Activated CD4-positive, alpha-beta memory T cell treated with anti-CD3 and anti-CD28 coated beads for 36 hours (primary cell): ENCODE results near the gene NDUFA8. TPM values are rescaled to one million over a fixed set of nuclear protein-coding genes. Genes with fewer than 3 reads are reported as not detected.

Source experiments
- CTCF ChIA-PET: fragments of 350-600 bp; sonication (Branson Sonifier 250); formaldehyde crosslinking; loops from one replicate; lab custom pipeline; 2021; ENCODE audit warnings: antibody characterized with exemption, inconsistent platforms; lab: Charles Lee
- POLR2A ChIA-PET: fragments of 350-600 bp; sonication (Branson Sonifier 250); formaldehyde crosslinking; loops from one replicate; lab custom pipeline; 2021; ENCODE audit warnings: antibody characterized with exemption; lab: Charles Lee
- DNase-seq: peaks from one replicate; pipeline ENCODE4 v3.0.0-alpha.2; 2020
- H3K27ac Mint-ChIP-seq: one replicate; pipeline ENCODE4 v1.8.0; 2021; ENCODE audit warnings: mixed read lengths
- H3K27me3 Mint-ChIP-seq: one replicate; pipeline ENCODE4 v1.8.0; 2021; ENCODE audit warnings: mixed read lengths
- H3K36me3 Mint-ChIP-seq: one replicate; pipeline ENCODE4 v1.8.0; 2021; ENCODE audit warnings: mixed read lengths
- H3K4me1 Mint-ChIP-seq: one replicate; pipeline ENCODE4 v1.8.0; 2021; ENCODE audit warnings: low read depth, mixed read lengths
- H3K4me3 Mint-ChIP-seq: one replicate; pipeline ENCODE4 v1.8.0; 2021; ENCODE audit warnings: mild to moderate bottlenecking, mixed read lengths
- H3K9me3 Mint-ChIP-seq: one replicate; pipeline ENCODE4 v1.8.0; 2021; ENCODE audit warnings: mixed read lengths
- intact Hi-C: fragments of 100-400 bp; cut with micrococcal nuclease; formaldehyde crosslinking; loops from one replicate; pipeline ENCODE4 v1.15.1; 2023
- total RNA-seq, 2 experiments: library from RNA; stranded (reverse); gene quantifications; one replicate each; pipeline ENCODE4 v1.2.3, GENCODE V29; 2021

Gene NDUFA8
- total RNA-seq = 10 to 100 TPM; 48.3 to 53.3 TPM

GRCh38 chr9:122159026-122159924 is at the start of gene NDUFA8, which contains the start of gene MORN5:
NDUFA8 (minus strand) TSS chr9:122159779; CDS start chr9:122159677, 102 bp downstream.
MORN5 (plus strand) TSS chr9:122159908; CDS start chr9:122159973, 65 bp downstream.
- peaks cover 4% of the 10 kb centered on the region for H3K36me3 Mint-ChIP-seq
- intact Hi-C loops = loop anchor here (1.0 kb wide), 2 partner anchors 66 to 105 kb away; partner anchors contain the start of genes MRRF, RBM18 and TTLL11
- peaks cover 7% of the 10 kb centered on the region for H3K9me3 Mint-ChIP-seq
- H3K4me1 Mint-ChIP-seq = peaks cover 38% of the 10 kb centered on the region
- peak; percentile 96 for DNase-seq
- peak within 1 kb of the TSS; percentile 93 for H3K27ac Mint-ChIP-seq
- CTCF ChIA-PET = interaction anchor here (0.8 to 2.5 kb wide), 6 partner anchors 9 to 105 kb away, joined by 3 to 12 read pairs (median 5); no protein-coding TSS in a partner anchor
- POLR2A ChIA-PET = interaction anchor here (0.7 to 1.3 kb wide), 3 partner anchors 104 to 106 kb away, joined by 3 to 4 read pairs (median 4); partner anchors contain the start of genes MRRF and RBM18
- H3K4me3 Mint-ChIP-seq = peak within 1 kb of the TSS; percentile 99
- H3K27me3 Mint-ChIP-seq = peaks cover 17% of the 10 kb centered on the region

DNA sequence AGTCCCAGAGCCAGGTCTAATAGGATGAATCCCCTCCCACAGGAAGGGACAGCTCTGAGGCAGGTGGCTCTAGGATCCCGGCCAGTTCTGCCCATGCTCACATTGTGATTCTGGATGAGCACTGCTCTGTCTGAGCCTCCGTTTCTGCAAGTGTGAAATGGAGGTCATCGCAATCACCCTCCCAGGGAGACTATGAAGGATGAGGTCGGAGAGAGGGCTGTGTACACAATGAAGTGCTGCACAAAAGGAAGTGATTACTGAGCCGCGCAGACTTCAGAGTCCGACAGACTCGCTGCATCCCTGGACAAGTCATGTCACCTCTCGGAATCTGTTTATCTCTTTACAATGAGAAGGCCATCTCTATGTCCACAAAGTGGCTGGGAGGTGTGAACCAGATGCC is 47.5 kb upstream of the NDUFA8 start:
- H3K27ac Mint-ChIP-seq = no peak overlapping the region
- intact Hi-C loops = no loop called here
- no peak overlapping the region for H3K4me3 Mint-ChIP-seq
- H3K36me3 Mint-ChIP-seq = no peaks in the 10 kb centered on the region
- no peaks in the 10 kb centered on the region for H3K4me1 Mint-ChIP-seq
- ChIA-PET POLR2A (no interaction called here), CTCF (no interaction called here)
- no peaks in the 10 kb centered on the region for H3K9me3 Mint-ChIP-seq
- H3K27me3 Mint-ChIP-seq = peaks cover 26% of the 10 kb centered on the region
- no peak for DNase-seq

DNA sequence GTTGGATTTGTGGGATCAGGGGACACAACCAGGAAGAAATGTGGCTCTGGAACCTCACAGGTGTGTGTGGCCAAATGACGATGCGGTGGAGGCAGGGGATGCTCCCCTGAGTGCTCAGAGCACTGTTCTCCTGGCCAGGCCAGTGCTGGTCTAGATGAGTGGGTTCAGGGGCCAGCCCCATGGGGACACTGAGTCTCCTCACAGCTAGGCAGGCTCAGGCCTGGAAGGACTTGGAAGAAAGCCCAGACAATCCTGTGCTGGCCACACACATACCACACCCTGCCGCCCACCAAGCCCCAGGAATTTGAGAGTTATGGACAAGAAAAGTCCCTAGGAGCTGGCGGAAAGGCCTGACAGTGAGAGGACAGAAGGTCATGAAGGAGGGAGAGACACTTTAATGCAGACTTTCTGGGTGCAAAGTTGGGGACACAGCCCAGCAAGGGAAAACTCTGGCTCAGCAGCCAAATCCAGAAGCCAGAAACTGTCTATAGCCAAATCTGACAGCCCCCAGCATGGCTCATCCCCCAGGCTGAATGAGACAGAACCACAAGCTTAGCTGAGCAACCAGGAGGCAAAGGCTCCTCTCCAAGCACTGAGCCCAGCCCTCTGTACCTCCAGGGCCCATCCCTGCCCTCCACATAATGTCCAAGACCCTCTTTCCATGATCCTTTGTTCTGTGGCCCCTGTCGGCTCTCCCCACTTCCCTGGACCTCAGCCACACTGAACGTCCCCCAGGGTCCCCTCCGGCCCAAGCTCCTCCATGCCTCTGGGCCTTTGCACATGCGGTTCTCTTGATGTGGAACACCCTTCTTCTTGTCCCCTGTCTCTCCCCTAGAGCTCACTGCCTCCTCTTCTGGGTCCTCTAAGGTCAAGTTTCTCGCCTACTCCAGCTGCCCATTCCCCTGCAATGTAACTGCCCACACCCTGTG is 46.8 kb upstream of the NDUFA8 start:
- ChIA-PET POLR2A (no interaction called here), CTCF (no interaction called here)
- no peak overlapping the region for H3K27ac Mint-ChIP-seq
- no peaks in the 10 kb centered on the region for H3K9me3 Mint-ChIP-seq
- no peaks in the 10 kb centered on the region for H3K36me3 Mint-ChIP-seq
- no peak overlapping the region for H3K4me3 Mint-ChIP-seq
- intact Hi-C loops = no loop called here
- DNase-seq = no peak
- no peaks in the 10 kb centered on the region for H3K4me1 Mint-ChIP-seq
- H3K27me3 Mint-ChIP-seq = peaks cover 19% of the 10 kb centered on the region

DNA sequence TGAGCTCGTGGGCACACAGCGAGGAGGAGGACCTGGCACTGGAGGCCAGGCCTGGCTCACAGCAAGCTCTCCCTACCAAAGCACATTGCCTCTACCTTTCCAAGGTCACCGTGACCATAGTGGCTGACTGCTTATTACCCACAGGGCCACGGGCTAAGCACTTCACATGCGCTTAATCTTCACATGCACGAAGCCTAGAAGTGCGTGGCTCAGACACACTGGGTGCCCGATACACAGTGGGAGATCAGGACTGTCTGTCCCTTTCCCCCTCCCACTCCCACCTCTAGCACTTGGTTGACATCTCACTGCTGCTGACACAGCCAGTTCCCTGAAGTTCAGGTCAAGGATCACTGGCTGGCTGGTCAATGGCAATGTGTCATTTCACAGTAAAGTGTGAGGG is 45.6 kb upstream of the NDUFA8 start:
- Mint-ChIP-seq H3K27me3 (peaks cover 11% of the 10 kb centered on the region), H3K4me3 (no peak overlapping the region), H3K36me3 (no peaks in the 10 kb centered on the region), H3K27ac (no peak overlapping the region), H3K9me3 (no peaks in the 10 kb centered on the region), H3K4me1 (no peaks in the 10 kb centered on the region)
- CTCF ChIA-PET = no interaction called here
- no peak for DNase-seq
- intact Hi-C loops = no loop called here
- POLR2A ChIA-PET = no interaction called here

GRCh38 chr9:122204491-122204890 is 44.9 kb upstream of the NDUFA8 start:
- H3K4me1 Mint-ChIP-seq = no peaks in the 10 kb centered on the region
- DNase-seq = no peak
- H3K27ac Mint-ChIP-seq = no peak overlapping the region
- H3K4me3 Mint-ChIP-seq = no peak overlapping the region
- ChIA-PET CTCF (interaction anchor here (0.7 kb wide), 1 partner anchor 11 kb away, joined by 3 read pairs; no protein-coding TSS in a partner anchor), POLR2A (no interaction called here)
- no peaks in the 10 kb centered on the region for H3K9me3 Mint-ChIP-seq
- intact Hi-C loops = no loop called here
- H3K27me3 Mint-ChIP-seq = peaks cover 8% of the 10 kb centered on the region
- H3K36me3 Mint-ChIP-seq = no peaks in the 10 kb centered on the region

- ChIA-PET CTCF (interaction anchor here (0.7 kb wide), 1 partner anchor 11 kb away, joined by 3 read pairs; no protein-coding TSS in a partner anchor), POLR2A (no interaction called here)
- Mint-ChIP-seq H3K4me1 (no peaks in the 10 kb centered on the region), H3K36me3 (no peaks in the 10 kb centered on the region), H3K27me3 (peaks cover 4% of the 10 kb centered on the region), H3K4me3 (no peak overlapping the region), H3K9me3 (no peaks in the 10 kb centered on the region), H3K27ac (no peak overlapping the region)
- intact Hi-C loops = no loop called here
- no peak for DNase-seq
These were observed 44.5 kb upstream of the NDUFA8 start for GRCh38 chr9:122204055-122204454.

DNA sequence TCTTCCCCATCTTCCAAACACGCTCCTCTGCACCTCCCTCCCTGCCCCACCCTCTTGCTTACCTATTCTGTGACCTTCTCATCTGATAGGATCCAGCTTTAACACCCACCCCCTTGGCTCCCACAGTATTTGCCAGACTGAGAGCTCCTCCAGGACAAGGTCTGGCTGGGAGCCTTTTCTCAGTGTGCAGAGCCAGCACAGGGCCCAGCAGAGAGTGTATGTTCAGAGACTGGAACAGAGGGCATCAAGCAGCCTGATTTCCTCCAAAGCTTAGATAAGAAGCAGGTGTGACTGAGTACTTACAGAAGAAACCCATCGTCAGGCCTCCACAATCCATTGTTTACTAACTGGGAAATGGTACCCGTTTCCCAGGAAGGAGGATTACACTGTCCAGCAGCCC is 42.5 kb upstream of the NDUFA8 start:
- no peak overlapping the region for H3K27ac Mint-ChIP-seq
- H3K4me3 Mint-ChIP-seq = no peak overlapping the region
- H3K4me1 Mint-ChIP-seq = no peaks in the 10 kb centered on the region
- no peak for DNase-seq
- ChIA-PET CTCF (no interaction called here), POLR2A (no interaction called here)
- peaks cover 6% of the 10 kb centered on the region for H3K27me3 Mint-ChIP-seq
- intact Hi-C loops = no loop called here
- no peaks in the 10 kb centered on the region for H3K9me3 Mint-ChIP-seq
- no peaks in the 10 kb centered on the region for H3K36me3 Mint-ChIP-seq

GRCh38 chr9:122201641-122202040 is 42.1 kb upstream of the NDUFA8 start:
- Mint-ChIP-seq H3K27ac (no peak overlapping the region), H3K9me3 (no peaks in the 10 kb centered on the region), H3K4me1 (no peaks in the 10 kb centered on the region), H3K36me3 (no peaks in the 10 kb centered on the region), H3K27me3 (peaks cover 9% of the 10 kb centered on the region), H3K4me3 (no peak overlapping the region)
- DNase-seq = no peak
- ChIA-PET POLR2A (no interaction called here), CTCF (no interaction called here)
- intact Hi-C loops = no loop called here

DNA sequence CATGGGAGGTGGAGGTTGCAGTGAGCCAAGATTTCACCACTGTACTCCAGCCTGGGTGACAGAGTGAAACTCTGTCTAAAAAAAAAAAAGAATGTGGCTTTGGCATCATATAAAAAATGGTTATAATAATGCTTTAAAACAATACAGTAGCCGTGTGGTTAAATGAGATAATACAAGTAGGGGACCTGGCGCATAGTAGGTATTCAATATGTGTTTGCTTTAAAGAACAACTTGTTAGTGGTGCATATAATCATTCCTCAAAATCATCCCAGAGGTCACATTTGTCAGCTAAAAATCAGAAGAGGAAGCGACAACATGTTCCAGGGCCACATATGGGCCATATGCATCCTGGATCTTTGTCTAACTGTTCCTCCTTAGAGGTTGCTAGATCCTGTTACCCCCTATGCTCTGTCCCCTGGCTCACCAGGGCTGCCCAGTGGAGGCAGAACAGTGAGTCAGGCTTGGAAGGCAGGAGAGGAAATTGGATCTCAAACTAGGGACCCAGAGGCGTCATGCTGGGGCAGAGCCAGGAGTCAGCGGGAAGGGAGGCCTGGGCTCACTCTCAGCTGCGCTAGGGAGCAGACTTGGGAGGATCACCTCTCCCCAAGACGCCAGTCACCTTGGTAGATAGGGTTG is 41.5 kb upstream of the NDUFA8 start:
- Mint-ChIP-seq H3K27me3 (peaks cover 9% of the 10 kb centered on the region), H3K27ac (no peak overlapping the region), H3K4me3 (no peak overlapping the region), H3K36me3 (no peaks in the 10 kb centered on the region), H3K9me3 (no peaks in the 10 kb centered on the region), H3K4me1 (no peaks in the 10 kb centered on the region)
- CTCF ChIA-PET = no interaction called here
- no peak for DNase-seq
- POLR2A ChIA-PET = no interaction called here
- intact Hi-C loops = no loop called here

DNA sequence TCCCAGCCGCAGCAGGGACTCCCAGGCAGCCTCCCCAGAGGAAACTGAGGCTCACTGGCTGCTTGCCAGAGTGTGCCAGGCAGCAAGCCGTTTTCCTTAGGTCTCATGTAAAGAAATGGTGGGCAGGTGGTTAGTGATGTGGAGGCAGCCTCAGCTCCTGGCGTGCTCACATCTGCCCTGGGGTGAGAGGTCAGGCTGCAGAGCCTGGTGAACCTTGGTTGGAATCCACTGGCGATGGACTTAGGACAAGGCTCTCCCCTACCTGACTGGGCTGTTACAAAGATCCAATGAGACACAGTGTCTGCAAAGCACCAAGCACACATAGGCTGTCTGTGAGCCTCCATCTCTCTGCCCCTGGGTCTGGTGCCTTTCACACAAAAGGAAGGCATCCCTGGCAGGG is 38.3 kb upstream of the NDUFA8 start:
- Mint-ChIP-seq H3K36me3 (no peaks in the 10 kb centered on the region), H3K4me3 (no peak overlapping the region), H3K4me1 (no peaks in the 10 kb centered on the region), H3K9me3 (no peaks in the 10 kb centered on the region), H3K27ac (no peak overlapping the region), H3K27me3 (peaks cover 9% of the 10 kb centered on the region)
- no peak for DNase-seq
- intact Hi-C loops = no loop called here
- CTCF ChIA-PET = no interaction called here
- POLR2A ChIA-PET = no interaction called here

DNA sequence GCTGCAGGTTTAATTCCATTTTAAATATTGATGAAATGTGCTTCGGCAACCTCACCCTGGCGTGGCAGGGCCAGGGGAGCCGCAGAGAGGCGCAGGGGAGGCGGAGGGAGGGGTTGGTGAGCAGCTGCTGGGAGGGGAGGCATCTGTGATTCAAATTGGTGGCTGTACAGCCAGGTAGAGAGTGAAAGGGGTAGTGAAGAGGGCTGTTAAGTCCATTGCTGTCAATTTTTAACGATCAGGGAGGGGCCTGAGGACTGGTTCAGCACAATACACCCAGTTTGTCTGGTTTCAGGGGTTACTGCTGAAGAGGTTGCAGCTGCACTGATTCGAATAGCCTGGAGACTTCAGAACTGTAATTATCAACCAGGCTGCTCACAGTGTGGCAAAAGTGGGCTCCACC is 37.8 kb upstream of the NDUFA8 start:
- Mint-ChIP-seq H3K4me1 (no peaks in the 10 kb centered on the region), H3K27me3 (peaks cover 9% of the 10 kb centered on the region), H3K36me3 (no peaks in the 10 kb centered on the region), H3K9me3 (no peaks in the 10 kb centered on the region), H3K4me3 (no peak overlapping the region), H3K27ac (no peak overlapping the region)
- ChIA-PET CTCF (no interaction called here), POLR2A (no interaction called here)
- DNase-seq = no peak
- intact Hi-C loops = no loop called here
